Measurements from ENCODE around the gene FHL2.
A peak's percentile ranks its signal among the peaks of the same experiment; 100 is the strongest.

FHL2 gene

GRCh38 chr2:105442056-105442455, 43.2 kb upstream of the FHL2 start:
- TF ChIP-seq CSRNP3 (CRISPR knock-in tag; IDR thresholded peaks at IDR 0.05) = no peak
- no peak for TF ChIP-seq BACH2 (CRISPR knock-in tag; IDR thresholded peaks at IDR 0.05; ENCODE audit: borderline replicate concordance)
- TF ChIP-seq CSDC2 (CRISPR knock-in tag; IDR thresholded peaks at IDR 0.05) = no peak
- no peak for TF ChIP-seq CREB5 (CRISPR knock-in tag; IDR thresholded peaks at IDR 0.05; ENCODE audit: low read depth)
- no peak for TF ChIP-seq PPARA (CRISPR knock-in tag; IDR thresholded peaks at IDR 0.05; ENCODE audit: borderline replicate concordance)
- no peak for TF ChIP-seq ZC3H10 (CRISPR knock-in tag; IDR thresholded peaks at IDR 0.05)
- no peak for TF ChIP-seq GLIS3 (CRISPR knock-in tag; IDR thresholded peaks at IDR 0.05)

GRCh38 chr2:105439141-105439540, 40.3 kb upstream of the FHL2 start:
- no peak for TF ChIP-seq GLIS3 (CRISPR knock-in tag; IDR thresholded peaks at IDR 0.05)
- no peak for TF ChIP-seq BACH2 (CRISPR knock-in tag; IDR thresholded peaks at IDR 0.05; ENCODE audit: borderline replicate concordance)
- no peak for TF ChIP-seq TCF4 (CRISPR knock-in tag; IDR thresholded peaks at IDR 0.05; ENCODE audit: borderline replicate concordance)
- ATAC-seq = no peak

More at GRCh38 chr2:105442056-105442455, 43.2 kb upstream of the FHL2 start:
- no peak for ATAC-seq

GRCh38 chr2:105438104-105438929, 39.5 kb upstream of the FHL2 start:
- TF ChIP-seq TSHZ2 (CRISPR knock-in tag; IDR thresholded peaks at IDR 0.05) (peak; percentile 52; the same call in 1 of the 2 replicates), ZNF565 (CRISPR knock-in tag; conservative IDR thresholded peaks at IDR 0.05; ENCODE audit: low read depth) (no peak), ISL1 (CRISPR knock-in tag; IDR thresholded peaks at IDR 0.05) (no peak), GLIS3 (CRISPR knock-in tag; IDR thresholded peaks at IDR 0.05) (no peak), ZFP30 (CRISPR knock-in tag; IDR thresholded peaks at IDR 0.05) (no peak), CREB5 (CRISPR knock-in tag; IDR thresholded peaks at IDR 0.05; ENCODE audit: low read depth) (no peak), PATZ1 (CRISPR knock-in tag; IDR thresholded peaks at IDR 0.05; ENCODE audit: borderline replicate concordance) (no peak), PPARA (CRISPR knock-in tag; IDR thresholded peaks at IDR 0.05; ENCODE audit: borderline replicate concordance) (no peak), ZNF8 (CRISPR knock-in tag; IDR thresholded peaks at IDR 0.05) (no peak), CSRNP3 (CRISPR knock-in tag; IDR thresholded peaks at IDR 0.05) (no peak), ZNF70 (CRISPR knock-in tag; IDR thresholded peaks at IDR 0.05) (0 out of 2 replicates have a peak, but pooled peaks have one; percentile 7), SNAI2 (CRISPR knock-in tag; IDR thresholded peaks at IDR 0.05) (no peak), ESRRG (CRISPR knock-in tag; IDR thresholded peaks at IDR 0.05) (no peak), ZC3H10 (CRISPR knock-in tag; IDR thresholded peaks at IDR 0.05) (no peak), OSR1 (CRISPR knock-in tag; IDR thresholded peaks at IDR 0.05) (no peak), ARNTL (CRISPR knock-in tag; IDR thresholded peaks at IDR 0.05; ENCODE audit: borderline replicate concordance, low read depth) (no peak), TCF4 (CRISPR knock-in tag; IDR thresholded peaks at IDR 0.05; ENCODE audit: borderline replicate concordance) (peak; percentile 93), ZFP3 (CRISPR knock-in tag; IDR thresholded peaks at IDR 0.05) (no peak), RARB (CRISPR knock-in tag; IDR thresholded peaks at IDR 0.05) (no peak), TOX (CRISPR knock-in tag; IDR thresholded peaks at IDR 0.05; ENCODE audit: borderline replicate concordance) (no peak), BACH2 (CRISPR knock-in tag; IDR thresholded peaks at IDR 0.05; ENCODE audit: borderline replicate concordance) (no peak), CSDC2 (CRISPR knock-in tag; IDR thresholded peaks at IDR 0.05) (no peak), POU6F1 (CRISPR knock-in tag; IDR thresholded peaks at IDR 0.05; ENCODE audit: borderline replicate concordance, low read depth) (no peak)
- peak; percentile 68 for ATAC-seq
